Femur (tissue), 1 donor: Measurements from ENCODE around the gene ZNF462.
A peak's percentile ranks its signal among the peaks of the same experiment; 100 is the strongest.

ENCODE experiments used
- DNase-seq: peaks from one replicate; pipeline ENCODE4 v3.0.0-alpha.2; 2017

The ZNF462 gene

DNA sequence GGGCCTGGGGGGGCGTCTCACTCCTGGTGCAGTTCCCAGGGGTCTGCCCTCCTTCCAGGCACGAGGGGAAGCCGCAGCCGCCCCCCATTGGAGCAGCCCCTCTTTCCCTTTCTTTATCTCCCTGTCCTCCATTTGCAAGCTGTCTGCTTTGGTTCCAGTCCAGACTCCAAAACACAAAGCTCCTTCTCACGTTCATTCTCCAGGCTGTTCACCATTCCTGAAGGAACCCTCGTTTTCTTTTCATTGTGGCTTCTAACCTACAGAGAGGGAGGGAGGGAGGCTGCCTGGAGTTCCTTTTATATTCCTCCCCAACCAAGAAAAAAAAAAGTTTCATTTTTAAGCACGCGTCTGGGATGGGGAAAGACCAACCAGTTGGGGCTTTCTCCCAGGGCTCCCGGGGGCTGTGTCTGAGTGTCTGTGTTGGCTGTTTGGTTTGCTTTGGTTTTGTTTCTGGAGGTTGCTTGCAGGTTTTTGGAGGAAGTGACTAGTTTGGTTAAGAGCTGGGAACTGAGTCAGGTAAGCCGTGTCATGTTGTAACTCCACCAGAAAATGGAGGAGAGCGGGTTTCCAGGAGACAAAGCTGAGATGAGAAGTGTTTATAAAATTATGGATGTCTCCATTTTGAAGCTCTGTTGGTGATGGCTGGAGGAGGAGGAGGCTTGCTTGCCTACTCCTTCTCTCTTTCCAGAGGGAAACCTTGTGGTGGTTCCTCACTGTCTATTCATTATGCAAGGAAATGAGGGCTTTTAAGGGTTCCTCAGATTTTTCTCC, 1.6 kb downstream of the ZNF462 start:
- peak; percentile 46 for DNase-seq

DNA sequence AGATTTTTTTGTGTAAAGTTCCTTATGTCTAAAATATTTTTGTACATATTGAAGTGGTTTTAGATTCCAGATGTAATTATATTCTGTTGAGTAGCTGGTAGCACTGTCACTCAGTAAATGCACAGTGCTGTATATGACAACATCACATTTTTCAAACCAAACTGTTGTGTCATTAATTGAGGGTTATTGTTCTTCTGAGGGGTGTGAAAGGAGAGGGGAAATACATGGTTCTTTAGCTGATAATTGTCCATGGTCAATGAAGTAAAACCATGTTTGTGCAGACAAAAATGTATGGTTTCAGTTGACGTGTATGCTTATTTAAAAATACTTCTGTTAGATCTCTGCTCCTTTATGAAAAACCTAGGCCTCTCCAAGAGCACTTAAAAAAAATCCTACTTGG, 3.3 kb downstream of the ZNF462 start:
- no peak for DNase-seq

DNA sequence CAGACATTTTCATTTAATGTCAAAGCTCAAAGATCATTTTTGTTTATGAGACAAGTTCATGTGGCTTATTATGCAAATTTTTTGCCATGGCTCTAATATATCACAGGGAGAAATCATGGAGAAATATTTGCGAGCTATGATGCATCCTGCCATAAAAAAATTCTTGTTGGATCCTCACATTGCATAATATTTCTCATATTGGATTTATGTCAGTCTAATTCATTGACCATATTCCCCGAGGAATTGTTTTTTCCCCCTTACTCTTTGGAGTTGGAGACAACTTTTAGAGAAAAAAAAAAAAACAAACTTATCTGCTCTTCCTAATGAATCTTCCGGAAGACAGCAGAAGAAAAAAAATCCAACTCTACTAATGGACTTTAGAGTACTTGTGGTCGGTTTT, 4.3 kb downstream of the ZNF462 start:
- DNase-seq = no peak

DNA sequence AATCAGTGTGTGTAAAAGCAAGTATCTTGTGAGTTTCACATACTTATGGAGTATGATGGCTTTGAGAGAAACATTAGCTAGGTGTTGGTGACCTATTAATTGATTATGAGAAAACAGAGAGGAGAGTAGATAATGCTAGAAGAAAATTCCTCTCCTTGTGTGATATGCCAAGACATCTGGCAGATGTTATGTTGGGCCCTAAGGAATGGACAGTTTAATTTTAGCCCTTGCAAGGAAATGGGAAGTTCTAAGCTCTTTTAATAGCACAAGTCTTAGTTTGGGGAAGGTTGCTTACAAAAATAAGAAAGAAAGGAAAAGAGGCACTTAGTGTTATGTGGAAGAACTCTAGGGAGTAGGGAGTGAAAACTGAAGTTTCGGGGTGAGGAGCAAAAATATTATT, 5.1 kb downstream of the ZNF462 start:
- DNase-seq = no peak

DNA sequence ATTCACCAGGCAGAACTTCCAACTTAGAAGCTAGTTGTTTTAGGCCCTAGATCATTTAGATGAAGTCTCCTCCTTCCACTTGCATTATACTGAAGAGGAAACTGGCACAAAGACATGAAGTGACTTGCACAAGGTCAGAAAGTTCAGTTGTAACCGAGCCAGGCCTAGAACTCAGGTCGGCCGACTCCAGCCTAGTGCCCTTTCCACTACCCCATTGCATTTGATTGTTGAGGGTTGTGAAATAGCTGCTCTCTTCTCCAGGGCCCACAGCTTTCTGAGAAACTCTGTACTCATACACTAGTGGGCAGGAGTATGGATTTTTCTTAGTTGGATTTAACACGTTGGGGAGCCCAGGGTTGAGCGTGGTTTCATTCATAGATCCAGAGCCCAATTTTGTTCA, 5.6 kb downstream of the ZNF462 start:
- no peak for DNase-seq

DNA sequence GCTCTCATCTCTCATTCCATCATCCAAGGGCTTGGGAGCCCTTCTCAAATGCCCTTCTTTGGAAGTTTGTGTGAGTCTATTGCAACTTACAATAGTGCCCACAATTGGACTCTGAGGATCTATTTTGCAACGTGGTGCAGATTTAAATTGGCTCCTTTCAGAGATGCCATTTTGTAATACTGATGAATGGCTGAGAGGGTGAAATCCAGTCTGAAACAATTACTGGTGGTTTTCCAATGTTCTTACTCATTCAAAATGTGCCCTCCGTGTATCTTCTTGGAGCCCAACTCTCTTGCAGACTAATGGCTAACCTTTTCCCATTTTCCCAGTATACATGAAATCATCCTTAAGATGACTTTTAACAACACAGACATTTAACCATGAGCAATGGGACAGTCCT, 6.1 kb downstream of the ZNF462 start:
- no peak for DNase-seq

DNA sequence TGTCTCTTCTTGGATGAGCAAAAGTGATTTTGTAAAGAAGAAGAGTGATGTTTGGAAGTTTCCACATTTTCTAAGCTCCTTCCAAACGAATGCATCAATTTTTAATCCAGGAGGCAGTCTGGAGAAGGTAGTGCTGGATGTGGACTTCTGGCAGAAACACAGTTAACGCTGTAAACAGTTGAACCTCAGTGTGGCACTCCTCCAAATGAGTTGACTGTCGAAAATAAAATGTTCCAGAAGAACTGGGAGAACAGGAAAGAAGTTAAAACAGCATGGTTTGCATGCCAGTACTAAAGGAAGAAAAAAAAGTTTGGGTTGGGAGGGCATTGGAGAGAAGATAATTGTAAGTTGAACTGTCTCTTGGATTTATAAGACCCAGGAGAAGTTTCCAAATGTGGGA, 6.5 kb downstream of the ZNF462 start:
- DNase-seq = peak; percentile 35

DNA sequence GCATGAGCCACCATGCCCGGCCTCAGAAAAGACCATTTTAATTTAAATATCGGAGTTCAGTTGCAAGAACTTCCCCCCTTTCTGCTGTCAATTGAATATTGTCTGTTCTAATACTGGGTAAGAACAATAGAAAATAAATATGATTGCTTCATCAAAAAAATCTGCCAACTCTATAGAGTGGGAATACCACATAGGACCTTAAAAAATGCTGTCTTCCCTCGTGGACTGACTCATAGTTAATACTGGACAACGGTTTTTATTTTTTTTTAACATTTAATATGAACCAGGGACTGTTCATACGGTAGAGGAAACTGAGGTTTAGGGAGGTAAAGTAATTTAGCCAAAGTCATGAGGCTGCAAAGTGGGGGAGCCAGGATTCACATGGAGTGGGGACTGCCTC, 9.7 kb downstream of the ZNF462 start:
- DNase-seq = no peak

DNA sequence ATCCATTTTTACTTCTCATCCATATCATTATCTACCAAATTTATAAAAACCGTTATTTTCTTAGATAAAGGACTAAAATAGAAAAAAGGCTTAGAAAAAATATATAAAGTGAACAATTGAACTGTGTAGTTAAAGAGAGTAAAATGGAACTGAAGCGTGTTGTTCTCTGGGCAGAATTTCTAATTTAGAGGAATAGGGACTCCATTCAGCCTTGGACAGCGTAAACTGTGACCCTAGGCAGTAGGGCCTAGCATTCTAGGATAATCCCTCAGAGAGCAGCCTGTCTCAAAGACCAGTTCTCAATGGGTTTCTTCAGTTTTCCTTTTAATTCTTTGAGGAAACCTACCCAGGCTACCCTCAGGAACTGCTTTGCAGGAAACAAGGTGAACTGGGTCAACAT, 11.1 kb downstream of the ZNF462 start:
- no peak for DNase-seq

DNA sequence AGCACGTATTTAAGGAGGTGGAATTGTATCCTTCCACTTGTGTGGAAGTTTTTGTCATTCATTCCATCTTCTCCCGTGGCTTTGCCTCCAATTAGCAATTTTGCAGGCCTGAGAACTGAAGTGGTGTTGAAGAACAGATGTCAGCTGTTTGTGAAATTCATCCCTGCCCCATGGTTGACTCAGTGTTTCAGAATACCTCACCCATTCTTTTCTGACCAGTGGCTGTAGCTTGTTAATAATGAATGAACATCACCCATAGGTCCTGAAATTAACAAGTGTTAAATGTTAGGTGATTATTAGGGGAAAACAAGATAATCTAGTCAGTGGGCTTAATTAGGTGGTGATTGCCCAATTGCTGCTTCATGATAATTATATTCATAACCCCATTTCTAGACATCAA, 11.7 kb downstream of the ZNF462 start:
- DNase-seq = no peak

DNA sequence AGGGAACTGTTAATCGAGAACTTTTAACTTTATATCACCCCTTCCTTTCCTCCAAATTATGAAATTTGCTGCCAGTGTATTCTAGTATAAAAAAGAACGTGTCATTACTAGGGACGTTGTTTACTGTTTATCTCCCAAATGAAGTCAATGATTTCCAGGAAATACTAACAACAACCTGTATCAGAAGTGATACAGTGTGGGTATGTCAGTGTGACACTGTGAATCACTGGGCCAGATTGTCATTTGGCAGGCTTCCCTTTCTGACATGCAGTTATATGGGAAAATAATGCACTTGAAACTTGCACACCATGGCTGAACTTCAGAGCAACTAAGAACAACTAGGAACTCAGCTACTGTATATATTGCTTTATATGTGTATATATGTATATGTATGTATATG, 12.6 kb downstream of the ZNF462 start:
- no peak for DNase-seq

DNA sequence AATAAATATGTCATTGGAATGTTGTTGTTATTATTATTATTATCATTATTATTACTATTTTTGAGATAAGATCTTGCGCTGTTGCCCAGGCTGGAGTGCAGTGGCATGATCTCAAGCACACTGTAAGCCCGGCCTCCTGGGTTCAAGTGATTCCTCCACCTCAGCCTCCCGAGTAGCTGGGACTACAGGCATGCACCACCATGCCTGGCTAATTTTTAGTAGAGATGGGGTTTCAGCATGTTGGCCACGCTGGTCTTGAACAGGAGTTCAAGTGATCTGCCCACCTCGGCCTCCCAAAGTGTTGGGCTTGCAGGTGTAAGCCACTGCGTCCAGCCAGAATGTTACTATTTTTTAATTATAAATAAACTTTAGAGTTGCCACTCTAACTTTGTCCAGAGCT, 14.4 kb downstream of the ZNF462 start:
- no peak for DNase-seq

DNA sequence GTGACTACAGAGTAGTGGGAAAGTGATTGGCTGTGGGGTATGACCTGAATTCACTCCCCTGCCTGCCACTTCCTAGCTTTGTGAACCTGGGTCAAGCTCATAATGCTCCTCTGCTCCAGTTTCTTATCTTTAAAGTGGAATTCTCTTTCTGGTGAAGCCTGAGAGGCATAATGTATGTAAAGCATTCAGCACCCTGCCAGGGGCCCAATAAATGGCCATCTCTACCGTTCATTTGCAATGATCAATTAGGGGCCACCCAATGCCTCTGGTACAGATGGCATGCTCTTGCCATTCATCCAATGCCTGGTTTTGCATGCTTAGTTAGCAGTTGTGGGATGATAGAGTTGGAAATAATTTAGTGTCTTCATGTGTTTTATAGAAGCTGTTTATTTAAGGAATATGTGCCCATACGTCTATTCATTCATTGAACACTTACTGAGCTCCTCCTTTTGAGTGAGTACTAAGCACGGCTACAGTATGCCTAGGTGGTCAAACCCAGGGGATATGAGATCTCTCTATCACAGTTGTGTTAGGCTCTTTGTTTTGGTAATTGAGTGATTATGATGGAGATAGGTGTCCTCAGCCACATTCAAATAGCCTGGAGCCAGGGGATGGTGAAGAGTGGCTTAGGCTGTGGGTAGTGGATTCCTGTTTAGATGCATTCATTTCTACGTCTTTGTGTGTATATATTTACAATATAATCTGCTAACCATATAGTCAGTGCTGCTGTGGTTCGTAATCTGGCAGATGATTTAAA, 15.3 kb downstream of the ZNF462 start:
- DNase-seq = no peak

DNA sequence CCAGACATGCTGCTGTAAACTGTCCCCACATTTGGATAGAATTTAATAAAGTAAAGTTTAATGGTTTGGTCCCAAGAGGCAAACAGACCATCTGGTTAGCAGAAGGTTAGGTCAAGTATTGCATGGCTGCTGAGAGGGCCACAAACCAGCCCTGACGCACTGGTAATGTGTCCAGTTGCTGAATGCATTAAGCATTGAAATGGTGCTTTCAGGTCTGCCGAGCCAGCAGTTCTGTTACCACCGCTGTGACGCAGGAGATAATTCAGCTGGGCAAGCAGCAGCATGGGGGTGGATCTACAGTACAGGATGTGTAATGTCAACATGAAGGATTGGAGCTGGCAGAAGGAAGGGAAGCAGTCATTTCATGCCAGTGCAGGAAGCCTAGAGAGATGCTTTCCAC, 16.0 kb downstream of the ZNF462 start:
- peak; percentile 84 for DNase-seq

DNA sequence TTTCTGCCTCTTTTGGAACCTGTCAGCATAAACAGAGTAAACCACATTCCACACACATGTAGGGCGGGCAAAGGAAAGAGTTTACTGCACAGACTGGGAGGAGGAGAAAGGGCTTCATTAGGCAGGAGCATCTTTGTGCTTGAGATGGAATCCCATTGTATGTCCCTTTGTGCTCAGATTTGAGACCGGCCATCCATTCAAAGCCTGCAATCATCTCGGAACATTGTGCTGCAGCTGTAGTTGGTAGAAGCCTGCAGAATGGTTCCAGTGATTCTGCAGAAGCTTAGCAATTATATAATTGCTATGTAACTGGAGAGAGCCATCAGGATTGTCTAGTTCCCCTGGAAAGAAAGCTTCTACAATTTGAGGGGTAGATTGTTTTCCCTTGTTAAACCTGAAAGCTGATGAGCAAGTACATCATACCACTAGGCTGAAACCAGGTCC, 16.5 kb downstream of the ZNF462 start:
- DNase-seq = no peak

DNA sequence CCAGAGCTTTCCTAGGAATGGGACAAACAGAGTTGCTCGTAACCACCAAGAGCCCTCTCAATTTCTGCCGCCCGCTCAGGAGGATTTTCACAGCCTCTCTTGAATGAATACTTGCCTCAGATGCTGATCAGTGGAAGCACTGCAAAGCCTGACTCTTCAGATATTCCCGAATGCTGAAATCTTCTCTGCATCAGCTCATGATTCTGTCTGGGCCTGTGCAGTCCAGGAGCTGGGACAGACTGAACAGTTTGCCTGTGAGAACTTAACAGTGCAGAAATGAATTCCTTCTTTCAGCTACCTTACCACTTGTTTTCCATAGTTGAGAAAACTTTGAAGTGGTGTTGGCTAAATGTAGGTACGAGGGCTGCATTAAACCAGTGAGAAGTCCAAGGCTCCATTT, 17.1 kb downstream of the ZNF462 start:
- DNase-seq = no peak

DNA sequence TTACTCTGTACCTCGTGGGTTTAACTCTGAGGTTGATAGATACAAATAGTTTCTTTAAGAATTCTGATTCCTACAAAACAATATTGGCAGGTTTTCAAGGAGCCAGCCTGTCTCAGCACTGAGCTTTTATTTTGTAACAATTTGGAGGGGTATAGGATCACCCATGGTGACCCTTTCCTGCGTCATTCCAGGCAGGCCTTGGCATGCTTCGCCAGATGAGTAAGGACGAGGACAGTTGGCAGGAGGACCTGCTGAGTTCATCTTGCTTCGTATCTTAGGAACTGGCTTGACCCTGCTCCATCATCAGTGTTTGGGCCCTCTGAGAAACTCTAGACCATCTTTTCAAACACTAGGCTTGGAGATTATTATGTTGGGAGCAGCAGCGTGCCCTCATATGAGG, 17.9 kb downstream of the ZNF462 start:
- no peak for DNase-seq

DNA sequence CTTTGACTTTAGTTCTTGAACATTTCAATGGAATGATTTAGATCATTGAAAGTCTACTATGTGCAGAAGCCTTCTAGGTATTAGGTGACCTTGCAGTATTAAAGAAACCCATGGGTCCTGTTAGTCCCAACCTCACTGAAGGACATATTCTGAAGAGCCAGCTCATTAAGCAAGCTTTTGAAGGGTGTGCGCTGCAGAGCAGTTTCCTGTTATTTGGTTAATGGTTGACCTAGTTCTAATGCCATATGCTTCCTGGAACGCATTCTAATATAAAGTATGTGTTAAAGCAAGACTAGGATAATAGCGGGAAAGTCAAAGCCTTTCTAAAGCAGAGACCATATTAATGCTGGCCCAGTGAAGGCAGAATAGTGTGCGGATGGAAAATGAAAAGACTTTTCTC, 20.1 kb downstream of the ZNF462 start:
- no peak for DNase-seq

DNA sequence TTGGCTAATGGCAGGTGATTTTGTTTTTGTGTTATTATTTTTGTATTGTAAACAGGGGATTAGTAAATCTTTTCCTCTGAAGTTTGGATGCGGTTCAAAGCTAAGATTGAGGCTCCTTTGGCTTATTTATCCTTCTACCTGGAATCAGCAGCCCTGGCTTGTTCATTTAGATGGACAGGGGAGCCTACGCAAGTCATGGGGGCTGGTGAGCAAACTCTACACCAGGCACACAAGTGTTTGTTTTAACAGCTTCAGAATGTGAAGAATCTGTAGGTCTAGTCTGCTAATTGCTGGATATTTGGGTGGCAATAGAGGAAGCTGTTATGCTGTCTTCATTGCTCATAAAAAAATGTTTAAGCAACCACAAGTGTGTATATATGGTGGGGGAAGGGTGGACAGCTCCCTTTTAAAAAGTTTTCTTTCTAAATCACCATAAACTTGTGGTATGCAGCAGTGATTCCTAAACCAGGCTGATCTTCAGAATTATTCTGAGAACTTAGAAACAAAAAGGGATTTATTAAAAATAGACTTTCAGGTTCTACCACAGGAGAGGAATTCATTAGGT, 20.7 kb downstream of the ZNF462 start:
- DNase-seq = no peak

DNA sequence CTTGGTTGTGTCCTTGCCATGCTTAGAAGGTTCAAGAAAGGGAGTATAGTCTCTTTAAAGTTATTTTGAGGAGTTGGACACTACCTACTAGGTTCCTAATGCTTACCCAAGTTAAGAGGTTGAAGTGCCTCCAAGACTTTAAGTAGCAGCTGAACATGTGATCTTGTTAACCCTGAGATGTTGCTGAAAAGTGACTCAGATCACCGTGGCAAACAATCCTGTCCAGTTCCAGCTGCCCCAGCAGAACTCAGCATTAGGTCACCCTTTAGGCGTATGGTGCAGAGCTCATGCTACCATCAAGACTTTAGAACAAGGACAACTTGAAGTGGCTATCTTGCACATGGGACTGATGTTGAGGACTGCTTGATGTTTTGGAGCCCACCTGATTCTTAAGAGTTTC, 22.5 kb downstream of the ZNF462 start:
- no peak for DNase-seq

DNA sequence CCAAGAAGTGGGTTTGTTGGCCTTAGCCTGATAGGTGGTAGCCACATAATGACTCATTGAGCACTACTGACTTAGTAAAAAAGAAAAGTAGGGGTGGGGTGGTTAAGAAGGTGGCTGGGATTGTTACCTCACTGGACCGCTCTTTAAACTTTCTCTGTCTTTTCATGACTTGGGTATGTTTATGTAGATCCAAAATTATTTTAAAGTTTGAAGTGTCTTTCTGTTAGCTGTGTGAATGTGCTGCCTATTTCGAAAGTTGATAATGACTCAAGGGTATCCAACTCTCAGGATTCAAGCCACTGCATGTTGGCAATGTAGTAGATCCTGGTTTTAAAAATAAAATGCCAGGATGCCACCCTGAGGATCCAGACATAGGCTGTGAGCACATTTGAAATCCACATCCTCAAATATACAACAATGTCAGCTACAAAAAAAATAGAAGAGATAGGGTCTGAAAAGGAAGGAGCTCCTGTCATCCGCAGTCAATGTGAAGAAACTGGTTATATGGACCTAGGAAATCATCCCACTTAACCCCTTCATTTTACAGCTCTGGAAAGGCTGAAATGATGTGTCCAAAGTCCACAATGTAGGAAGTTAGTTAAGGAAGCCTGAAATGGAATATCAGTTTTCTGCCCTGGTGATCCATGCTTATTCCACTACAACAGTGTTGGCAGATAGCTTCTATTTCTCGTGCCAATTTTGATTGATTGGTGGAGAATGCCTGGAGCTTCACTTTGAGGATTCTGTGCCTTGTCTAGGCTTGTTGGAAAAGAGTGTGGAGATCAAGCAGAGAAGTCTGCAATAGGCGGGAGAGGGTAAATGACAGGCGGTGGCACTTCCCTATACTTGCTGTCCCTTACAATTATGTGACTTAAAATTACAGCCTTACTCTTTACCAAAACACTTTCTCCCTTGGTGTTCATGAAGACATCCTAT, 23.4 kb downstream of the ZNF462 start:
- no peak for DNase-seq

DNA sequence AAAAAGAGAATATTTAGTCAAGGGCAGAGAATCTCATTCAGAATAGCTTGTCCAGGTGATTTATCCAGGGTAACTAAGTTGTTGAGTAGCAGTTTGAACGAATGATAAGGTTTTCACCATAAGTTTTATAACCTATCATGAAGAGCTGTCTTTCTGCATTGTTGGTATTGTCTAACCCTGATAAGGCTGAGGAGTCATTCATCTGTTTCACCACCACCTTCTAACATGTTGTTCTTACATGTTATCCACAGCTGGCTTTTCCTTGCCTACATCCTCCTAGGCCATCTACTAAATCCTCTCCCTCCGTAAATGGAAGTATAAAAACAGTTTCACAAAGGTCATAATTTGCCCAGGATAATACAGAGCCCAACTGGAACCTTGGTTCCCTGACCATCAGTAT, 24.1 kb downstream of the ZNF462 start:
- no peak for DNase-seq

DNA sequence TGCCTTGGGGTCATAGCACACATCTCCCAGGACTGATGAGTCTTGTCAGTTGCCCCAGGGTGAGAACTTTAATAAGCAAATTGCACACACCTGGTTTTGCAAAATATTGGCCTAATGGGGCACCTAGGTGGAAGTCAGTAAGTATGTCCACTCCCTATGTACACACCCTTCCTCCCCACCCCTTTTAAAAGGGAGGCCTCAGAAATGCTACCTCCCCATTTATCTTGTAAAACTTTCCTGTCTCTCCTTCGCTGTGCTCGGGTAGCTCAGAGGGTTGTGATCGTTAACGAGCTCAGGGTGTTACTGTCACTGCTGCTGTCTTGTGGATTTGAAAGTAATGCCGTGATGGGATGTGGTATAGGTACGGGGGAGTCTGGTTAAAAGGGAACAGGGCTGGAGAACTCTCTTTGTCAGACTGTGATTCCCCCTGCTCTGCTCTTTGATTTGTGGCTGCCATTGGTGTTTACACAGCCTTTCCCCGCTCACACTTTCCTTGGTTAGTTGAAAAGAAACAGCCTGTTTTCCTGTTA, 26.2 kb downstream of the ZNF462 start:
- no peak for DNase-seq
